Nephron (organoid): ENCODE data around the gene AFAP1L1.
"Not testable (repeated sequence)": the region's sequence is repeated elsewhere in the genome, so short reads cannot be mapped to it uniquely, and the experiment has no call there.

Experiments used
- H3K27ac Mint-ChIP-seq, 3 experiments: 2 replicates each; pipeline ENCODE4 v1.8.0; 2020; ENCODE audit warnings: mixed read lengths in 3 of 3, mild to moderate bottlenecking in 2 of 3, moderate library complexity in 1 of 3
- H3K27me3 Mint-ChIP-seq: 2 replicates; pipeline ENCODE4 v1.8.0; 2021; ENCODE audit warnings: low read depth, mild to moderate bottlenecking, moderate library complexity, mixed read lengths
- H3K36me3 Mint-ChIP-seq: 2 replicates; pipeline ENCODE4 v1.8.0; 2020; ENCODE audit warnings: low read depth, mixed read lengths
- H3K4me1 Mint-ChIP-seq: 2 replicates; pipeline ENCODE4 v1.8.0; 2020; ENCODE audit warnings: mixed read lengths
- H3K4me3 Mint-ChIP-seq, 3 experiments: 2 replicates each; pipeline ENCODE4 v1.8.0; 2020; ENCODE audit warnings: mild to moderate bottlenecking in 3 of 3, mixed read lengths in 3 of 3, moderate library complexity in 2 of 3
- H3K9me3 Mint-ChIP-seq: 2 replicates; pipeline ENCODE4 v1.8.0; 2020; ENCODE audit warnings: mixed read lengths
- CTCF ChIP-seq, 3 experiments: fragments of 200-600 bp; sonication (generic); IDR thresholded peaks; one replicate each; pipeline ENCODE4 v1.5.0; 2021; ENCODE audit warnings: antibody characterized with exemption in 3 of 3; ENCODE audit not compliant: unreplicated experiment in 3 of 3

The AFAP1L1 gene

GRCh38 chr5:149271195-149271715 lies 404 bp upstream of the AFAP1L1 start:
- peaks cover 26% of the 10 kb centered on the region for H3K4me1 Mint-ChIP-seq
- H3K36me3 Mint-ChIP-seq = no peaks in the 10 kb centered on the region
- peaks cover 48% of the 10 kb centered on the region for H3K27me3 Mint-ChIP-seq
- no peak for TF ChIP-seq CTCF (IDR thresholded peaks at IDR 0.05; ENCODE audit: unreplicated experiment in 3 of 3)
- peak overlapping the region; percentile 43 to 83 (median 71) for H3K4me3 Mint-ChIP-seq
- peaks cover 17% of the 10 kb centered on the region for H3K9me3 Mint-ChIP-seq
- H3K27ac Mint-ChIP-seq = no peak overlapping the region

GRCh38 chr5:149272781-149273180 lies 1.1 kb downstream of the AFAP1L1 start:
- H3K9me3 Mint-ChIP-seq = peaks cover 12% of the 10 kb centered on the region
- H3K4me3 Mint-ChIP-seq = peak overlapping the region; percentile 87 to 97 (median 93)
- peak overlapping the region in 1 of 3 experiments; percentile 61 for H3K27ac Mint-ChIP-seq
- H3K27me3 Mint-ChIP-seq = peaks cover 52% of the 10 kb centered on the region
- H3K4me1 Mint-ChIP-seq = peaks cover 31% of the 10 kb centered on the region
- not testable (repeated sequence) for H3K36me3 Mint-ChIP-seq

GRCh38 chr5:149273237-149273636 lies 1.6 kb downstream of the AFAP1L1 start:
- peaks cover 10% of the 10 kb centered on the region for H3K9me3 Mint-ChIP-seq
- H3K27me3 Mint-ChIP-seq = peaks cover 52% of the 10 kb centered on the region
- H3K27ac Mint-ChIP-seq = no peak overlapping the region
- peaks cover 35% of the 10 kb centered on the region for H3K4me1 Mint-ChIP-seq
- no peak for TF ChIP-seq CTCF (IDR thresholded peaks at IDR 0.05; ENCODE audit: unreplicated experiment in 3 of 3)
- H3K4me3 Mint-ChIP-seq = peak overlapping the region; percentile 87 to 97 (median 93)
- H3K36me3 Mint-ChIP-seq = no peaks in the 10 kb centered on the region

GRCh38 chr5:149273950-149274349 lies 2.3 kb downstream of the AFAP1L1 start:
- H3K4me1 Mint-ChIP-seq = peaks cover 41% of the 10 kb centered on the region
- TF ChIP-seq CTCF (IDR thresholded peaks at IDR 0.05; ENCODE audit: unreplicated experiment in 3 of 3) = no peak
- H3K27ac Mint-ChIP-seq = no peak overlapping the region
- peaks cover 52% of the 10 kb centered on the region for H3K27me3 Mint-ChIP-seq
- H3K4me3 Mint-ChIP-seq = peak overlapping the region; percentile 68 to 97 (median 93)
- peaks cover 3% of the 10 kb centered on the region for H3K9me3 Mint-ChIP-seq
- H3K36me3 Mint-ChIP-seq = no peaks in the 10 kb centered on the region

GRCh38 chr5:149274939-149275338 lies 3.3 kb downstream of the AFAP1L1 start:
- Mint-ChIP-seq H3K36me3 (no peaks in the 10 kb centered on the region), H3K27me3 (peaks cover 48% of the 10 kb centered on the region), H3K27ac (no peak overlapping the region), H3K9me3 (no peaks in the 10 kb centered on the region), H3K4me1 (peaks cover 48% of the 10 kb centered on the region), H3K4me3 (peak overlapping the region in 1 of 3 experiments; percentile 40)
- no peak for TF ChIP-seq CTCF (IDR thresholded peaks at IDR 0.05; ENCODE audit: unreplicated experiment in 3 of 3)

- no peaks in the 10 kb centered on the region for H3K9me3 Mint-ChIP-seq
- H3K36me3 Mint-ChIP-seq = no peaks in the 10 kb centered on the region
- peaks cover 60% of the 10 kb centered on the region for H3K4me1 Mint-ChIP-seq
- H3K27me3 Mint-ChIP-seq = peaks cover 32% of the 10 kb centered on the region
- no peak for TF ChIP-seq CTCF (IDR thresholded peaks at IDR 0.05; ENCODE audit: unreplicated experiment in 3 of 3)
- H3K4me3 Mint-ChIP-seq = peak overlapping the region in 1 of 3 experiments; percentile 8
- no peak overlapping the region for H3K27ac Mint-ChIP-seq
Observed at GRCh38 chr5:149277801-149278200, 6.1 kb downstream of the AFAP1L1 start.
